Measurements from ENCODE around the gene SLC8A1. TPM values are rescaled to one million over a fixed set of nuclear protein-coding genes. Genes with fewer than 3 reads are reported as not detected.

Gene SLC8A1
- total and polyA plus RNA-seq, 9 donors = 1.3 to 19.7 (median 7.7) TPM

DNA sequence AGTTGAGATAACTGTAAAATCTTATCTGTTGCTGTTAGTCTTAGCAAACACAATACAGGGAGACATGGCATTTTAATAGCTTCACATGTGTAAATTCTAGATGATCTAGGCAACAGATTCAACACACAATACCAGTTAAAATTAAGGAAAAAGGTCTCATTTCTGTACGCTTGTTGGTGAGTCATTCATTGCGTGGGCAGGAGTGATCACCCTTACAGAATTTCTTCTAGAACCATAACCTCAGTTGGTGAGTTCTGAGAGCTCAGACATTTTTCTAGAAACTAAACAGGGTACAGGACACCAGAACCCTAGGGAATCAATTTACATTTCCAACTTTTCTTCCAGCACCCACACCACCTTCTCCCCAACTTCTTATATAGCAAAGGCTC lies 81.9 kb downstream of the SLC8A1 start:
- WGBS, 3 donors = 93 to 97% (median 94%) methylated on average over 2 of the region's 2 CpGs
- Histone ChIP-seq H3K36me3 (no peaks in the 10 kb centered on the region), H3K27me3 (no peaks in the 10 kb centered on the region), H3K4me1 (ENCODE audit: insufficient read depth) (peaks cover 3% of the 10 kb centered on the region), H3K27ac (no peak overlapping the region), H3K9me3 (no peaks in the 10 kb centered on the region), H3K4me3 (no peak overlapping the region)
- intact Hi-C loops (cut with DNase I) = no loop called here
- TF ChIP-seq POLR2A (IDR thresholded peaks at IDR 0.05) (no peak), EP300 (IDR thresholded peaks at IDR 0.05) (no peak)
- TF ChIP-seq, protein P1, sequence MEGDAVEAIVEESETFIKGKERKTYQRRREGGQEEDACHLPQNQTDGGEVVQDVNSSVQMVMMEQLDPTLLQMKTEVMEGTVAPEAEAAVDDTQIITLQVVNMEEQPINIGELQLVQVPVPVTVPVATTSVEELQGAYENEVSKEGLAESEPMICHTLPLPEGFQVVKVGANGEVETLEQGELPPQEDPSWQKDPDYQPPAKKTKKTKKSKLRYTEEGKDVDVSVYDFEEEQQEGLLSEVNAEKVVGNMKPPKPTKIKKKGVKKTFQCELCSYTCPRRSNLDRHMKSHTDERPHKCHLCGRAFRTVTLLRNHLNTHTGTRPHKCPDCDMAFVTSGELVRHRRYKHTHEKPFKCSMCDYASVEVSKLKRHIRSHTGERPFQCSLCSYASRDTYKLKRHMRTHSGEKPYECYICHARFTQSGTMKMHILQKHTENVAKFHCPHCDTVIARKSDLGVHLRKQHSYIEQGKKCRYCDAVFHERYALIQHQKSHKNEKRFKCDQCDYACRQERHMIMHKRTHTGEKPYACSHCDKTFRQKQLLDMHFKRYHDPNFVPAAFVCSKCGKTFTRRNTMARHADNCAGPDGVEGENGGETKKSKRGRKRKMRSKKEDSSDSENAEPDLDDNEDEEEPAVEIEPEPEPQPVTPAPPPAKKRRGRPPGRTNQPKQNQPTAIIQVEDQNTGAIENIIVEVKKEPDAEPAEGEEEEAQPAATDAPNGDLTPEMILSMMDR (IDR thresholded peaks at IDR 0.05) = no peak
- DNase-seq = no peak

DNA sequence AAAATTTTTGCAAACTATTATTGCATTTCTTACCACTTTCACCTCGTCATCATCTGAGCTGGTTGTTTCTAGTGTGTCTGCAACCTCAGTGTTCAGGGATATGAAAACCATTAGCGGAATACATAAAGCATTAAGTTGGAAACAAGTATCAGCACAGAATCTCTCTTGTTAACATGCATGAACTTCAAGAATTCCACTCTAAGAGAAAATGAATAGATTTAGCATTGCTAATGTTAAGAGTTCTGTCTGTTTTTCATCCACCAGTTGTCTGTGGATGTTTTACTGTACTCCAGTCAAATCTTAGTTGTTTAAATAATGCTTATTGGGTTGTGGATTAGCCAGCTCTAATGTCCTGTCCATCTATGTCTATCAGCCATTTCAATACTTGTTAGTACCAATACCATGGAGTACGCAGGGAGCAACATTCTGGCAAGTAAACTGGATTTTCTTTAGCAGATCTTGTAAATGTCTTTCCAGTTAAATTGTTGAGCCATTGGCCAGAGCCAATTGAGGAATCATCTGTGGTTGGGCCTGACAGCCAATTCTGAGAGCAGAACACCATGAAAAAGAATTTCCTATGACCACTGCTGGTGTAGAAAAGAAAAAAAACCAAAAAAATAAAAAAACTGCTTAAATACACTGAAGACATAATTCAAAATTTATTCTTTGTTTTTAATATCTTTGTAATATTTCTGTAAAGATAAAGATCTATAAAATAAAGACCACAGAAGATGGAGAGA lies 82.5 kb downstream of the SLC8A1 start:
- H3K4me3 ChIP-seq = no peak overlapping the region
- TF ChIP-seq POLR2A (IDR thresholded peaks at IDR 0.05) = no peak
- no peak for TF ChIP-seq EP300 (IDR thresholded peaks at IDR 0.05)
- TF ChIP-seq, protein P1 (IDR thresholded peaks at IDR 0.05) = no peak
- no peak overlapping the region for H3K27ac ChIP-seq
- H3K27me3 ChIP-seq = no peaks in the 10 kb centered on the region
- H3K9me3 ChIP-seq = no peaks in the 10 kb centered on the region
- DNase-seq = no peak
- WGBS, 3 donors = 98 to 99% (median 99%) methylated on average over 3 of the region's 3 CpGs
- no peaks in the 10 kb centered on the region for H3K36me3 ChIP-seq
- intact Hi-C loops (cut with DNase I) = no loop called here
- H3K4me1 ChIP-seq (ENCODE audit: insufficient read depth) = peaks cover 3% of the 10 kb centered on the region

DNA sequence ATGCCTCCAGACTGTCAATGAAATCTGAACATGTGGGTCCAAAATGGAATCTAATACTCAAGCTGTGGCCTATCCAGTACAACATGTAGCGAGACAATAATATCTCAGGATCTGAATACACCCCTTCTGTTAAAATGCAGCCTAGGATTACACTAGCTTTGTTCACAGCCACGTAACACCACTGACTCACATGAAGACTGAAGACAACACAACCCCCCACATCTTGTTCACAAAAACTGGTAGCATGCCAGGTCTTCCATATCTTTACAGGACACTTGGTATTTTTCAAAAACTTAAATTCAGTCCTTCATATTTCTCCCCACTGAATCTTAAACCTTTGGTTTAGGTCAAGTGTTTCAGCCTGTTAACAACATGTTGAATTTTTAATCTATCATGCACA lies 84.2 kb downstream of the SLC8A1 start:
- no peak for DNase-seq
- Histone ChIP-seq H3K27ac (no peak overlapping the region), H3K27me3 (no peaks in the 10 kb centered on the region), H3K4me1 (ENCODE audit: insufficient read depth) (peaks cover 3% of the 10 kb centered on the region), H3K9me3 (no peaks in the 10 kb centered on the region), H3K4me3 (no peak overlapping the region), H3K36me3 (no peaks in the 10 kb centered on the region)
- TF ChIP-seq POLR2A (IDR thresholded peaks at IDR 0.05) = no peak
- TF ChIP-seq, protein P1 (IDR thresholded peaks at IDR 0.05) = no peak
- WGBS, 3 donors = 92 to 96% (median 94%) methylated on average over 2 of the region's 2 CpGs
- intact Hi-C loops (cut with DNase I) = no loop called here

DNA sequence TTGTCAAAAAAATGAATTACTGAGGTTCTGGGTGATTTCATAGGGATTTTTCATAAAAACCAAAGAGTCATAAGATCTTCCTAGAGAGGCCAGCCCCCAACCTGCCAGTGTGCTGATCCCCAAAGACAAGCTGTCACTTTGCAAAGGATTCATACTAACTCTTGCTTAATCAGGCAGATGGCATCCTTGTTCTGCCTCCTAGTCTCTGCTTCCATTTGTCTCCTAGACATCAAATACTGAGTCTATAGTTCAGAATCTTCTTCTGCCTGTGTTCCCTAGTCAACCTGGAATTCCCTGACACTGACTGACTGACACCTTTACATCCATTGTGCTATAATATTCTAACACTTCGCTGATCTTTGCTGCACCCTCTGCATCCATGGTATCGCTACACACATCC lies 84.9 kb downstream of the SLC8A1 start:
- H3K4me1 ChIP-seq (ENCODE audit: insufficient read depth) = peaks cover 2% of the 10 kb centered on the region
- TF ChIP-seq POLR2A (IDR thresholded peaks at IDR 0.05) (no peak), EP300 (IDR thresholded peaks at IDR 0.05) (no peak)
- TF ChIP-seq, protein P1 (IDR thresholded peaks at IDR 0.05) = no peak

More for the DNA sequence above, 84.9 kb downstream of the SLC8A1 start:
- Histone ChIP-seq H3K9me3 (no peaks in the 10 kb centered on the region), H3K36me3 (no peaks in the 10 kb centered on the region), H3K27ac (no peak overlapping the region), H3K4me3 (no peak overlapping the region), H3K27me3 (no peaks in the 10 kb centered on the region)
- WGBS, 3 donors = 95 to 99% (median 97%) methylated on average over 2 of the region's 2 CpGs
- no peak for DNase-seq
- intact Hi-C loops (cut with DNase I) = no loop called here
